Muscle layer of duodenum (tissue), 2 donors: ENCODE results near the gene CDC20B.

Source experiments
- H3K27ac ChIP-seq: one replicate; pipeline ENCODE4 v1.7.0; 2013; ENCODE audit warnings: mild to moderate bottlenecking, low read length
- H3K27me3 ChIP-seq: one replicate; pipeline ENCODE4 v1.7.0; 2013; ENCODE audit warnings: low read depth, mild to moderate bottlenecking, control low read depth, low read length
- H3K36me3 ChIP-seq, 2 donors: one replicate each; pipeline ENCODE4 v1.7.0; 2013; ENCODE audit warnings: low read length in 2 of 2, control low read depth in 1 of 2, mild to moderate bottlenecking in 1 of 2; ENCODE audit not compliant: insufficient read depth in 2 of 2, control insufficient read depth in 1 of 2
- H3K4me1 ChIP-seq, 2 donors: one replicate each; pipeline ENCODE4 v1.7.0; 2013; ENCODE audit warnings: low read length in 2 of 2, mild to moderate bottlenecking in 2 of 2, control low read depth in 1 of 2, moderate library complexity in 1 of 2; ENCODE audit not compliant: insufficient read depth in 2 of 2, control insufficient read depth in 1 of 2
- H3K4me3 ChIP-seq, 2 donors: one replicate each; pipeline ENCODE4 v1.7.0; 2013; ENCODE audit warnings: low read length in 2 of 2, low read depth in 1 of 2, mild to moderate bottlenecking in 1 of 2
- H3K9me3 ChIP-seq, 2 donors: one replicate each; pipeline ENCODE4 v1.7.0; 2013; ENCODE audit warnings: low read length in 2 of 2, control low read depth in 1 of 2, mild to moderate bottlenecking in 1 of 2; ENCODE audit not compliant: control insufficient read depth in 1 of 2
- donor health status: healthy.

The CDC20B gene, protein sequence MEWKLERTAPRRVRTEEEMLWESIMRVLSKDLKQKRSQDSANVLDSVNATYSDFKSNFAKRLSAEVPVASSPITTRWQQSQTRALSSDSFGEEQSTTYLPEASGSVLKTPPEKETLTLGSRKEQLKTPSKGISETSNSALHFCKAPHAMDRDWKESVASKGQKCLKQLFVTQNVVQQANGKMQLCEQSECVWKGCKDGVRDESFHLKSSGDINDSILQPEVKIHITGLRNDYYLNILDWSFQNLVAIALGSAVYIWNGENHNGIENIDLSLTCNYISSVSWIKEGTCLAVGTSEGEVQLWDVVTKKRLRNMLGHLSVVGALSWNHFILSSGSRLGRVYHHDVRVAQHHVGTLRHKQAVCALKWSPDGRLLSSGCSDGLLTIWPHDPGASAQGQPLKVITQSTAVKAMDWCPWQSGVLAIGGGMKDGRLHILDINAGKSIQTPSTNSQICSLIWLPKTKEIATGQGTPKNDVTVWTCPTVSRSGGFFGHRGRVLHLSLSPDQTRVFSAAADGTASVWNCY

GRCh38 chr5:55172937-55173686 lies at the start of gene CDC20B:
TSS of gene CDC20B (minus strand) at chr5:55173177. CDS start at chr5:55173000, 177 bp downstream.
- H3K36me3 ChIP-seq = no peaks in the 10 kb centered on the region
- peaks cover 3 to 28% of the 10 kb centered on the region in 2 donors for H3K4me1 ChIP-seq
- peak within 1 kb of the TSS; percentile 61 to 74 for H3K4me3 ChIP-seq
- H3K27ac ChIP-seq = no peak within 1 kb of the TSS
- peaks cover 42% of the 10 kb centered on the region for H3K27me3 ChIP-seq
- no peaks in the 10 kb centered on the region for H3K9me3 ChIP-seq

DNA sequence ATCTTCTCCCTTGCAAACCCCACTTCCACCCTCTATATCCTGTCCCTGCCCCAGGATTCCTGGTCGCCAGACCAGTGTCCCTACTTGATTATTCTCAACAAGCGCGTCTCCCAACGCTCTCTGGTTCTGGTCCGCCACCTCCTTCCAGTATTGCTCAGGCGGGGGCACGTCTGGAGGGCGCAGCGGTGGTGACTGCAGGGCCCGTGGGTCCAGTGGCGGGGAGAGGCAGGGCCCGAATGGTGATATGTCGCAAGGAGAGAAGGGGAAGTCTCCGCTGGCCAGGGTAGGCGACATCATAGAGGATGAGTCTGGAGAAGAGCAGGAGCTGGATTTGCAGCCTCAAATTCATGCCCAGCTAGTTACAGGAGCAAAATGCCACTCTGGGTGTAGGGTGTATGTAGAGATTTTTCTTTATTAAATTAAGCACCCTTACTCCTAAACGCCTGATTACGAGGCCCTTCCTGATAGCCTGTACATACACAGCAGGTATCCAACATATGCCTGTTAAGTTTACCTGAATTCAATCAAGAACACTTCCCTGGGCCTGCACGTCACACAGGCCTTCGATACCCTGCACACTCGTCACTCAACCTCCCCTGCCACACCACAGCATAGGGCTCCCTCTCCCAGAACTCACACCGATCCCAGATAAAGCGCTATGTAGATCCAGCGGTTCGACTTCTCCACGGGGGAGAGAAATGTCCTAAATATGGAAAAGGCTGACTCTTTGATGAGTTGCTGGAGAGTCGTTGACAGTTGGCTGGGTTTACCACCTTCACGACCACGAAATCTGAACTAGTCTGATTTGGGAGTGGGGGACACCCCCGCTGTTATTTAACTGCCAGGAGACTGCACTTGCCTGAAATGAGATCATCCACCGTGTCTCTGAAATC lies 49.4 kb upstream of the CDC20B start:
- peaks cover 0 to 34% of the 10 kb centered on the region in 2 donors for H3K4me1 ChIP-seq
- peaks cover 75% of the 10 kb centered on the region for H3K27me3 ChIP-seq
- H3K4me3 ChIP-seq = no peak overlapping the region
- no peaks in the 10 kb centered on the region for H3K9me3 ChIP-seq
- no peaks in the 10 kb centered on the region for H3K36me3 ChIP-seq
- H3K27ac ChIP-seq = no peak overlapping the region

- H3K9me3 ChIP-seq = no peaks in the 10 kb centered on the region
- H3K4me1 ChIP-seq = peaks cover 0 to 21% of the 10 kb centered on the region in 2 donors
- peak overlapping the region; percentile 16 to 39 for H3K4me3 ChIP-seq
- H3K27ac ChIP-seq = no peak overlapping the region
- H3K27me3 ChIP-seq = peaks cover 58% of the 10 kb centered on the region
- no peaks in the 10 kb centered on the region for H3K36me3 ChIP-seq
Observed at GRCh38 chr5:55220433-55221185, 47.6 kb upstream of the CDC20B start.

DNA sequence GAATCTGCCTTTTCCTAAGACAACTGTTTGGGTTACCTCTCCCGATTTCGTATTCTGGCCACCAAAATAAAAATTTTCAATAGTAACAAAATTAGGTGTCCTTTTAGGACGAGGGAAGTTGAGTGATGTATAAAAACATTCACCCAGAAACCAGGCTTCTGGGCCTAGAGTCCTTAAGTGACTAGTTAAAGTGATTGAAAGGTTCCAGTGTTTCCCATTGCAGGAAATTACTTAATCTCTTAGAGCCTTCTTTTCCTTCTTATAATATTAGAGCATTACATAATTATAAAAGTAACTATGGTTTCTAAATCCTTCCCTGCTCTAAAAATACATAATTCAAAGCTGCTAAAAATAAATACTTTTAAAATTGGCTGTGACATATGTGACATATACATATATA lies 46.8 kb upstream of the CDC20B start:
- no peak overlapping the region for H3K27ac ChIP-seq
- H3K4me3 ChIP-seq = no peak overlapping the region
- peaks cover 0 to 21% of the 10 kb centered on the region in 2 donors for H3K4me1 ChIP-seq
- H3K36me3 ChIP-seq = no peaks in the 10 kb centered on the region
- H3K9me3 ChIP-seq = no peaks in the 10 kb centered on the region
- H3K27me3 ChIP-seq = peaks cover 49% of the 10 kb centered on the region

DNA sequence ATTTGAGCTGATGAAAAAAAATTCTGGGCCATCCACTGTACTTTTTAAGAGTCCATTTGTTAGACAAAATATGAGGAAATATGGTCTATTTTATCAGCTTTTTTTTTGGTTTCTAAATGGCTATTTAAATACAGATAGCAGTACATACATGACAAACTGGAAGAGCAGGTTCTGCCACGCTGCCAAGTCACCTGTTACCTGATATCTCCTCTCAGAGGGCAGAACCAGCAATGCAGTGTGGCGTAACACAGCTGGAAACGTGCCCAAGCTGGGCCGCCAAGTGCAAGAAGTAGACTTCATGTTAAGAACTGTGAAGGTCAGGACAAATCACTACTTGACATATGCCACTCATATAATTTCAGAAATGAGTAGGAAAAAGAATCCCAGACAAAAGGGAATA lies 46.0 kb upstream of the CDC20B start:
- Histone ChIP-seq H3K4me3 (no peak overlapping the region), H3K27me3 (peaks cover 41% of the 10 kb centered on the region), H3K27ac (no peak overlapping the region), H3K4me1 (peaks cover 0 to 21% of the 10 kb centered on the region in 2 donors), H3K9me3 (no peaks in the 10 kb centered on the region), H3K36me3 (no peaks in the 10 kb centered on the region)

GRCh38 chr5:55211184-55211874 lies 38.4 kb upstream of the CDC20B start:
- H3K27me3 ChIP-seq = no peaks in the 10 kb centered on the region
- no peaks in the 10 kb centered on the region for H3K4me1 ChIP-seq
- H3K4me3 ChIP-seq = no peak overlapping the region
- H3K9me3 ChIP-seq = no peaks in the 10 kb centered on the region
- H3K27ac ChIP-seq = no peak overlapping the region
- no peaks in the 10 kb centered on the region for H3K36me3 ChIP-seq

GRCh38 chr5:55205001-55205400 lies 32.0 kb upstream of the CDC20B start:
- H3K36me3 ChIP-seq = no peaks in the 10 kb centered on the region
- no peaks in the 10 kb centered on the region for H3K4me1 ChIP-seq
- no peak overlapping the region for H3K4me3 ChIP-seq
- H3K27me3 ChIP-seq = no peaks in the 10 kb centered on the region
- H3K9me3 ChIP-seq = no peaks in the 10 kb centered on the region
- H3K27ac ChIP-seq = no peak overlapping the region

DNA sequence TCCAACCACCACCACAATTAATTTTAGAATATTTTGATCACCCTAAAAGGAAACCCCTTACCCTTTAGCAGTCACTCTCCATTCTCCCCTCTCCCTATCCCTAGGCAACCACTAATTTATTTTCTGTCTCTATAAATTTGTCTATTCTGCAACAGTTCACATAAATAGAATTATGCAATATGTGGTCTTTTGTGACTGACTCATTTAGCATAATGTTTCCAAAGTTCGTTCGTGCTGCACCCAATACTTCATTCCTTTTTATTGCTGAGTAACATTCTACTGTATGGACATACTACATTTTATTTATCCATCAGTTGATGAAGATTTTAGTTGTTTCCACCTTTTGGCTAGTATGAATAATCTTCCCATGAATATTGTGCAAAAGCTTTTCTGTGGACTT lies 18.2 kb upstream of the CDC20B start:
- H3K36me3 ChIP-seq = no peaks in the 10 kb centered on the region
- no peaks in the 10 kb centered on the region for H3K4me1 ChIP-seq
- H3K9me3 ChIP-seq = no peaks in the 10 kb centered on the region
- H3K4me3 ChIP-seq = no peak overlapping the region
- peaks cover 13% of the 10 kb centered on the region for H3K27me3 ChIP-seq
- no peak overlapping the region for H3K27ac ChIP-seq

DNA sequence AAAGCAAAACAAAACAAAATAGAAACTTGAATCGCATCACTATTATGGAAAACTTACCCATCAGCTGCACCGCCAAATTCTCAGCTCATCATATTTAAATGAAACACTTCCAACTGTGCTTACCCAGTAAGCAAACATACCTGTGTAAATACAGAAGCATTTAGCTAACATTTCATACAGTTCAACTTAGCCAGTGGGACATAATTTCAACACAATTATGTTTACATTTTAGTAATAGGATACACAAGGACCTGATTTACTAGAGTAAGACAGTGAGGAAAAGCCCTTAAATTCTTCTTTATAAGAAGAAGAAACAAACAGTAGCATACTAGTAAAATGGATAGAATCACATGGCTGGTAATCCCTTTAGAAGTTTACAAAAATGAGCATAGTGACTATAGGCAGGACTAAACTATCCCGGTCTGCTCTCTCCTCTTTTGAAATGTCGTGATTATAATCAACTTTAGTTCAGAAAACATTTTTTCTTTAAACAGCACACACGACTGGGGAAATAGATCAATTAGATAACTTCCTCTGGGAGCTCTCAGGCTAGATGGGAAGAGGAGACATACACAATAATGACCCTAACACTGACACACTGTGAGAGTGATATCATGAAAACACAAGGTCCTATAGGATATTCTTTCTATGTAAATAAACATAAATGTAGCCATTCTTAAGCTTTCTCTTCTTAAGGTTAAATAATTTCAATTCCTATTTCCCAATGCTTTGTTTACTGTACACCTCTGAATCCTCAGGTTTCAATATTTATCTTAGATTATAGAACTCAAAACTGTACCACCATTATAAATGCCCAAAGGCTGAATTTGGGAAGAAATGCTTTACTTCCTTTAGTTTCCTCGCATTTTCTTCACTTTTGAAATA lies 15.9 kb upstream of the CDC20B start:
- no peaks in the 10 kb centered on the region for H3K4me1 ChIP-seq
- peaks cover 22% of the 10 kb centered on the region for H3K27me3 ChIP-seq
- no peaks in the 10 kb centered on the region for H3K36me3 ChIP-seq
- no peak overlapping the region for H3K27ac ChIP-seq
- no peaks in the 10 kb centered on the region for H3K9me3 ChIP-seq
- no peak overlapping the region for H3K4me3 ChIP-seq
